ENCODE measurements around the gene PGA3. TPM values are rescaled to one million over a fixed set of nuclear protein-coding genes. Genes with fewer than 3 reads are reported as not detected.

PGA3 gene
- total RNA-seq, 1 donor from 2014 or later, result 2.5 TPM

DNA sequence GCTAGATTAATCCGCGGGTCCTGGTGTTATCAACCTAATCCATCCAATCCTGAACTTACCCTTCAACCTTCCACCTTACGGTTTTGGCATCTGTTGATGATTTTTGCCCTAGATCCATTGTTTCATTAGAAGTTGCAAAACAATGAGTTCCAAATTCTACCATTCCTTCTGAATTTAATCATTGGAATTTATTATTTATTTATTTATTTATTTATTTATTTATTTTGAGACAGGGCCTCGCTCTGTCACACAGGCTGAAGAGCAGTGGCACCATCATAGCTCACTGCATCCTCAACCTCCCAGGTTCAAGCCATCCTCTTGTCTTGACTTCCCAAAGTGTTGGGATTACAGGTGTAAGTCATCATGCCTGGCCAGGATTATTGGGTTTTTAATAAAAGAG, 21.8 kb upstream of the PGA3 start:
- H3K36me3 ChIP-seq, result no peaks in the 10 kb centered on the region
- H3K4me3 ChIP-seq, result no peak overlapping the region
- DNase-seq (ENCODE audit: extremely low spot score in 2 of 2), result no peak
- no peaks in the 10 kb centered on the region for H3K27me3 ChIP-seq
- H3K4me1 ChIP-seq, result no peaks in the 10 kb centered on the region
- intact Hi-C loops (cut with DNase I), result loop anchor here (10.0 kb wide), 1 partner anchor 47 kb away; no protein-coding TSS in a partner anchor
- TF ChIP-seq CTCF (IDR thresholded peaks at IDR 0.05), result no peak
- TF ChIP-seq POLR2A (IDR thresholded peaks at IDR 0.05), result no peak
- no peak for TF ChIP-seq POLR2AphosphoS5 (IDR thresholded peaks at IDR 0.05; ENCODE audit: insufficient read depth in 1 of 2, low read depth in 1 of 2)
- H3K27ac ChIP-seq, result no peak overlapping the region
- no peaks in the 10 kb centered on the region for H3K9me3 ChIP-seq

GRCh38 chr11:61183645-61184044, 19.7 kb upstream of the PGA3 start:
- TF ChIP-seq POLR2AphosphoS5 (IDR thresholded peaks at IDR 0.05; ENCODE audit: insufficient read depth in 1 of 2, low read depth in 1 of 2), result no peak
- no peak for TF ChIP-seq POLR2A (IDR thresholded peaks at IDR 0.05)
- TF ChIP-seq CTCF (IDR thresholded peaks at IDR 0.05), result no peak
- no peak overlapping the region for H3K4me3 ChIP-seq
- no peaks in the 10 kb centered on the region for H3K4me1 ChIP-seq
- no peak overlapping the region for H3K27ac ChIP-seq
- intact Hi-C loops (cut with DNase I), result loop anchor here (10.0 kb wide), 1 partner anchor 49 kb away; no protein-coding TSS in a partner anchor
- no peaks in the 10 kb centered on the region for H3K9me3 ChIP-seq
- no peaks in the 10 kb centered on the region for H3K27me3 ChIP-seq
- H3K36me3 ChIP-seq, result no peaks in the 10 kb centered on the region
- no peak for DNase-seq (ENCODE audit: extremely low spot score in 2 of 2)

DNA sequence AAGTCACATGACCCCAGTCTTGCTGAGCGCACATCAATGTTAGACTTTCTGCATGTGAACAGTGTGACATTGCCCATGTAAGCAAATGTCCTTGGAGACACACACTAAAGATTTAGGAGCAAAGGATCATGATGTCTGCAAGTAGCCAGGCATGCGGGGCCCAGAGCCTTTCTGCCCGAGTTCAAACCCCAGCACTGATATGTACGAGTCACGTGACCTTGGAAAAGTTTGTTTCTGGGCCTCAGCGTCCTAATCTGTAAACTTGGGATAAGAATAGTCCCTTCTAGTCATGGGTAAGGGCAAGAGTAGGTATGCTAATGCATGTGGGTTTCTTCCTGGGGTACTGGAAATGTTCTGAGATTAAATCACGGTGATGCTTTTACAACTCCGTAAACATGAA, 16.8 kb upstream of the PGA3 start:
- Histone ChIP-seq H3K4me1 (no peaks in the 10 kb centered on the region), H3K27me3 (no peaks in the 10 kb centered on the region), H3K4me3 (no peak overlapping the region), H3K9me3 (no peaks in the 10 kb centered on the region), H3K36me3 (no peaks in the 10 kb centered on the region), H3K27ac (no peak overlapping the region)
- intact Hi-C loops (cut with DNase I), result loop anchor here (10.0 kb wide), 1 partner anchor 52 kb away; no protein-coding TSS in a partner anchor
- TF ChIP-seq CTCF (IDR thresholded peaks at IDR 0.05), result no peak
- TF ChIP-seq POLR2A (IDR thresholded peaks at IDR 0.05), result no peak
- TF ChIP-seq POLR2AphosphoS5 (IDR thresholded peaks at IDR 0.05; ENCODE audit: insufficient read depth in 1 of 2, low read depth in 1 of 2), result no peak
- DNase-seq (ENCODE audit: extremely low spot score in 2 of 2), result no peak

DNA sequence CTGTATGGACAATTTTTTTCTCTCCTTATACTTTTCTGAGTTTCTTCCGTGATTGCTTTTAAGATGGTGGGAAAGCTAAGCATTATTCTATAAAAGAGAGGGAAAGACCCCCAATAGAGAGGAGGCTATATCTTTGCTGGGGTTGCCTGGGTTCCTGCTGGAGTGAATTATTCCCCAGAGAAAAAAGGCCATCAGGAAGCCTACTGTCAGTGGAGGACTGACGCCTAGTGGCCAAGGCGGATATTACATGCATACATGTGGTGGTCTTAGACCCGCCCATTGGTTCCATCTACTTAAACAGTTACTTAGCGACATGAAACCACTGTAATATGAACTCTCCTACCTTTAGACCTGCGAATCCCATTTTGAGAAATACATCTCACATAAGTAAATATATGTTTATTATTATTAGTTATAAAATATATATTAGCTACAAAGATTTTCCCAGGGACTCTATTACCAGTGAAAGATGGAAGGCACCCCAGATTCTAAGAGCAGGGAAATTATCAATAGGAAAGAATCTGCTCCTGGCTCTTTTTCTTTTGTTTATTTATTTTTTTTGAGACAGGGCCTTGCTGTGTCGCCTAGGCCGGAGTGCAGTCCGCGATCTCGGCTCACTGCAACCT, 15.7 kb upstream of the PGA3 start:
- TF ChIP-seq POLR2AphosphoS5 (IDR thresholded peaks at IDR 0.05; ENCODE audit: insufficient read depth in 1 of 2, low read depth in 1 of 2) (peak in 1 of 2 donors; percentile 31), CTCF (IDR thresholded peaks at IDR 0.05) (peak; percentile 58 to 85 (median 67)), POLR2A (IDR thresholded peaks at IDR 0.05) (no peak)
- no peaks in the 10 kb centered on the region for H3K27me3 ChIP-seq
- DNase-seq (ENCODE audit: extremely low spot score in 2 of 2), result no peak
- no peaks in the 10 kb centered on the region for H3K4me1 ChIP-seq
- H3K4me3 ChIP-seq, result no peak overlapping the region
- H3K27ac ChIP-seq, result no peak overlapping the region
- intact Hi-C loops (cut with DNase I), result loop anchor here (10.0 kb wide), 1 partner anchor 53 kb away; no protein-coding TSS in a partner anchor
- no peaks in the 10 kb centered on the region for H3K9me3 ChIP-seq
- no peaks in the 10 kb centered on the region for H3K36me3 ChIP-seq

GRCh38 chr11:61189933-61190332, 13.4 kb upstream of the PGA3 start:
- intact Hi-C loops (cut with DNase I), result loop anchor here (10.0 kb wide), 1 partner anchor 55 kb away; no protein-coding TSS in a partner anchor
- no peaks in the 10 kb centered on the region for H3K4me1 ChIP-seq

More at GRCh38 chr11:61189933-61190332, 13.4 kb upstream of the PGA3 start:
- H3K27ac ChIP-seq, result no peak overlapping the region
- TF ChIP-seq CTCF (IDR thresholded peaks at IDR 0.05) (no peak), POLR2A (IDR thresholded peaks at IDR 0.05) (no peak), POLR2AphosphoS5 (IDR thresholded peaks at IDR 0.05; ENCODE audit: insufficient read depth in 1 of 2, low read depth in 1 of 2) (no peak)
- no peak for DNase-seq (ENCODE audit: extremely low spot score in 2 of 2)
- H3K4me3 ChIP-seq, result no peak overlapping the region
- no peaks in the 10 kb centered on the region for H3K9me3 ChIP-seq
- no peaks in the 10 kb centered on the region for H3K36me3 ChIP-seq
- H3K27me3 ChIP-seq, result no peaks in the 10 kb centered on the region
